Gastrocnemius medialis (tissue), 4 donors: Measurements from ENCODE around the gene CPM. TPM values are rescaled to one million over a fixed set of nuclear protein-coding genes. Genes with fewer than 3 reads are reported as not detected.
"Not testable (repeated sequence)": the region's sequence is repeated elsewhere in the genome, so short reads cannot be mapped to it uniquely, and the experiment has no call there.

Source experiments
- ATAC-seq, 2 donors: fragments of 150-250 bp; one replicate each; pipeline ENCODE4 v1.9.1; 2016
- DNase-seq, 2 donors: peaks; one replicate each; pipeline ENCODE4 v3.0.0-alpha.2; 2019
- H3K27ac ChIP-seq, 4 donors: fragments of 200-600 bp; sonication (generic); 1 replicate in 1 of 4; 2 replicates in 3 of 4; pipeline ENCODE4 v1.5.1; 2016 to 2018; ENCODE audit warnings: mild to moderate bottlenecking in 2 of 4, moderate library complexity in 1 of 4
- H3K27me3 ChIP-seq, 3 donors: fragments of 200-600 bp; sonication (generic) in 2 of 3; 1 replicate in 1 of 3; 2 replicates in 2 of 3; pipeline versions ENCODE4 v1.5.1 to v1.6.0; 2016 to 2019; ENCODE audit warnings: mild to moderate bottlenecking in 1 of 3, moderate library complexity in 1 of 3
- H3K36me3 ChIP-seq, 2 donors: fragments of 200-600 bp; sonication (generic) in 1 of 2; one replicate each; pipeline ENCODE4 v1.5.1; 2017 to 2018
- H3K4me1 ChIP-seq, 2 donors: fragments of 200-600 bp; sonication (generic) in 1 of 2; one replicate each; pipeline ENCODE4 v1.5.1; 2016 to 2017; ENCODE audit warnings: mild to moderate bottlenecking in 2 of 2
- H3K4me3 ChIP-seq, 4 donors: fragments of 200-600 bp; sonication (generic) in 3 of 4; 1 replicate in 1 of 4; 2 replicates in 3 of 4; pipeline ENCODE4 v1.5.1; 2016 to 2019; ENCODE audit warnings: mild to moderate bottlenecking in 2 of 4
- H3K9me3 ChIP-seq, 3 donors: fragments of 200-600 bp; sonication (generic) in 2 of 3; 1 replicate in 1 of 3; 2 replicates in 2 of 3; pipeline ENCODE4 v1.5.1; 2016 to 2019
- CTCF ChIP-seq, 5 experiments: fragments of 450-650 bp in 3 of 5; fragments of 200-600 bp in 2 of 5; sonication (generic) in 2 of 5; IDR thresholded peaks in 4 of 5; conservative IDR thresholded peaks in 1 of 5; 1 replicate in 4 of 5; 2 replicates in 1 of 5; pipeline ENCODE4 v1.5.1; 2016 to 2019; ENCODE audit warnings: antibody characterized with exemption in 5 of 5, mild to moderate bottlenecking in 3 of 5, moderate library complexity in 3 of 5
- POLR2A ChIP-seq, 2 donors: fragments of 450-650 bp; IDR thresholded peaks; one replicate each; pipeline ENCODE4 v1.6.1; 2017; ENCODE audit warnings: antibody characterized with exemption in 2 of 2, mild to moderate bottlenecking in 2 of 2, moderate library complexity in 2 of 2
- in situ Hi-C, 4 donors: fragments of 200-750 bp; cut with MboI; loops; one replicate each; pipeline versions ENCODE4 v1.15.0 to v1.8.0; 2017; ENCODE audit warnings: low sequenced_read_pairs in 4 of 4
- intact Hi-C: fragments of 100-400 bp; cut with DNase I; formaldehyde crosslinking; loops from one replicate; pipeline ENCODE4 v1.15.1; 2023; ENCODE audit warnings: low total_unique reads
- total RNA-seq, 4 donors: library from RNA; depleted of rRNA; stranded (reverse); fragments of >200 nt; gene quantifications; one replicate each; pipeline versions ENCODE4 v1.1.0 to v1.2.3, GENCODE V29; 2016

CPM gene
- total RNA-seq, 4 donors from 2014 or later: 12.9 to 78.4 (median 18.6) TPM

- Histone ChIP-seq H3K27me3 (no peaks in the 10 kb centered on the region), H3K4me3 (no peak overlapping the region), H3K27ac (no peak overlapping the region), H3K36me3 (no peaks in the 10 kb centered on the region), H3K4me1 (no peaks in the 10 kb centered on the region), H3K9me3 (no peaks in the 10 kb centered on the region)
- in situ Hi-C loops: loop anchor here in 2 of 4 donors (10.0 to 25.0 kb wide), 2 partner anchors 198 to 210 kb away; no protein-coding TSS in a partner anchor
- DNase-seq (no peak), ATAC-seq (no peak)
- TF ChIP-seq CTCF (IDR thresholded peaks at IDR 0.05 in 4 of 5, conservative IDR thresholded peaks at IDR 0.05 in 1 of 5): no peak
- TF ChIP-seq POLR2A (IDR thresholded peaks at IDR 0.05): no peak
- intact Hi-C loops: loop anchor here (2.0 kb wide), 1 partner anchor 206 kb away; no protein-coding TSS in a partner anchor
These were observed 68.4 kb downstream of the CPM start for GRCh38 chr12:68864604-68865003.

- H3K27me3 ChIP-seq, H3K36me3 ChIP-seq, H3K4me3 ChIP-seq, H3K4me1 ChIP-seq, ATAC-seq, H3K27ac ChIP-seq, H3K9me3 ChIP-seq, DNase-seq: not testable (repeated sequence)
- intact Hi-C loops (loop anchor here (2.0 kb wide), 1 partner anchor 207 kb away; no protein-coding TSS in a partner anchor), in situ Hi-C loops (loop anchor here in 2 of 4 donors (10.0 to 25.0 kb wide), 2 partner anchors 198 to 211 kb away; no protein-coding TSS in a partner anchor)
- TF ChIP-seq CTCF (IDR thresholded peaks at IDR 0.05 in 4 of 5, conservative IDR thresholded peaks at IDR 0.05 in 1 of 5): peak in 4 of 5 experiments; percentile 12 to 26 (median 24)
These were observed 69.0 kb downstream of the CPM start for GRCh38 chr12:68863886-68864454.

- in situ Hi-C loops (loop anchor here in 2 of 4 donors (10.0 to 25.0 kb wide), 2 partner anchors 199 to 212 kb away; no protein-coding TSS in a partner anchor), intact Hi-C loops (no loop called here)
- H3K27me3 ChIP-seq: no peaks in the 10 kb centered on the region
- no peak overlapping the region for H3K27ac ChIP-seq
- DNase-seq (no peak), ATAC-seq (no peak)
- H3K4me1 ChIP-seq: no peaks in the 10 kb centered on the region
- H3K9me3 ChIP-seq: no peaks in the 10 kb centered on the region
- TF ChIP-seq CTCF (IDR thresholded peaks at IDR 0.05 in 4 of 5, conservative IDR thresholded peaks at IDR 0.05 in 1 of 5) (no peak), POLR2A (IDR thresholded peaks at IDR 0.05) (no peak)
- H3K4me3 ChIP-seq: no peak overlapping the region
- H3K36me3 ChIP-seq: no peaks in the 10 kb centered on the region
These were observed 69.7 kb downstream of the CPM start for GRCh38 chr12:68863109-68863770.

GRCh38 chr12:68861890-68862289 is 71.1 kb downstream of the CPM start:
- intact Hi-C loops: no loop called here

More at GRCh38 chr12:68861890-68862289, 71.1 kb downstream of the CPM start:
- no peaks in the 10 kb centered on the region for H3K27me3 ChIP-seq
- no peaks in the 10 kb centered on the region for H3K4me1 ChIP-seq
- in situ Hi-C loops: loop anchor here in 2 of 4 donors (10.0 to 25.0 kb wide), 2 partner anchors 200 to 213 kb away; no protein-coding TSS in a partner anchor
- H3K27ac ChIP-seq: no peak overlapping the region
- H3K36me3 ChIP-seq: no peaks in the 10 kb centered on the region
- TF ChIP-seq CTCF (IDR thresholded peaks at IDR 0.05 in 4 of 5, conservative IDR thresholded peaks at IDR 0.05 in 1 of 5) (no peak), POLR2A (IDR thresholded peaks at IDR 0.05) (no peak)
- ATAC-seq (no peak), DNase-seq (no peak)
- H3K9me3 ChIP-seq: no peaks in the 10 kb centered on the region
- no peak overlapping the region for H3K4me3 ChIP-seq
